IPS-NIHi7 (cell line): ENCODE data around the gene OLFML2A.
"Not testable (repeated sequence)": the region's sequence is repeated elsewhere in the genome, so short reads cannot be mapped to it uniquely, and the experiment has no call there.

Source experiments
- DNase-seq: peaks from one replicate; pipeline ENCODE4 v3.0.0; 2012; ENCODE audit warnings: mixed read lengths; ENCODE audit errors: extremely low spot score

OLFML2A gene

DNA sequence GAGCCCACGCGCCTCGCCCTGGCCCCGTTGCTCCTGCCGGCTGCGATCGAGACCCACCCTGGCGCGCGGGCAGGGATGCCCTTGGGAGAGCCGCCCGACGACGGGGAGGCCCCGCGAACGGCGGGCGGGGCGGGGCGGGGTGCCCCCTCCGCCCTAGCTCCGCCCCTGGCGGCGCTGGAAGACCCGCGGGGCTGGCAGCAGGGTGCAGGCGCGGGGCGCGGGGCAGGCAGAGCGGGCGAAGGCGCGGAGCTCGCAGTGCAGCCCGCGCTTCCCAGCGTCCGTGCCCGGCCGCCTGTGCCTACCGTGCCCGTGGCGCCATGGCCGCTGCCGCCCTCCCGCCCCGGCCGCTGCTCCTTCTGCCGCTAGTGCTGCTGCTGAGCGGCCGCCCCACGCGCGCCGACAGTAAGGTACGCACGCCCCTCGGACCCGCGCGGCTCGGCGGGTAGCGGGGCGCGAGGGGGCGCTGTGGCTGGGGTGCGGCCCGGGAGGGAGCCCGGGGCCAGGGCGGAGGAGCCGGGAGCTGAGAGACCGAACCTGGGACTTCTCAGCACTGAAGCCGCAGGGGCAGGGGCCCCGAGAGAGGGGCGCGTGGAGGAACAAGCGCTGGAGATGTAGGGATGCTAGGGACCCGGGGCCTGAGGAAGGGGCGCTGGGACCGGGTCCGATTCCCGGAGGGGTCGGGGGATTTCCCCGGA is at the start of gene OLFML2A:
TSS of gene OLFML2A (plus strand) at position 180 of the 695 bp plus-strand sequence. CDS start at position 318, 138 bp downstream.
- no peak for DNase-seq

DNA sequence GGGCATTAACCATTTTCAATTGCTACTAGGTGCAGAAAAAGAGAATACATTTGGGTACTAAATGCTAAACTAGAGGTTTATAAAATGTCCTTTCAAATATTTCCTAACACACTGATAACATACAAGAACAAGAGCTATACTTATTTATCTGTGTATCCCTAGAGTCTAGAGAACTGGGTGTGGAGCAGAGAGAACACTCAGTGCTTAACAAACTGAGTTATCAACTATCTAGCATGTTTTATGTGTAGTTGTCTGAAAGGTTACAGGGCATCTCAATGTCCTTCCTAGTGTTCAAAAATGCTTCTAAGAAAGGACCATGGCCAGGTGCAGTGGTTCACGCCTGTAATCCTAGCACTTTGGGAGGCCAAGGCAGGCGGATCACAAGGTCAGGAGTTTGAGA is 46.2 kb upstream of the OLFML2A start:
- no peak for DNase-seq

DNA sequence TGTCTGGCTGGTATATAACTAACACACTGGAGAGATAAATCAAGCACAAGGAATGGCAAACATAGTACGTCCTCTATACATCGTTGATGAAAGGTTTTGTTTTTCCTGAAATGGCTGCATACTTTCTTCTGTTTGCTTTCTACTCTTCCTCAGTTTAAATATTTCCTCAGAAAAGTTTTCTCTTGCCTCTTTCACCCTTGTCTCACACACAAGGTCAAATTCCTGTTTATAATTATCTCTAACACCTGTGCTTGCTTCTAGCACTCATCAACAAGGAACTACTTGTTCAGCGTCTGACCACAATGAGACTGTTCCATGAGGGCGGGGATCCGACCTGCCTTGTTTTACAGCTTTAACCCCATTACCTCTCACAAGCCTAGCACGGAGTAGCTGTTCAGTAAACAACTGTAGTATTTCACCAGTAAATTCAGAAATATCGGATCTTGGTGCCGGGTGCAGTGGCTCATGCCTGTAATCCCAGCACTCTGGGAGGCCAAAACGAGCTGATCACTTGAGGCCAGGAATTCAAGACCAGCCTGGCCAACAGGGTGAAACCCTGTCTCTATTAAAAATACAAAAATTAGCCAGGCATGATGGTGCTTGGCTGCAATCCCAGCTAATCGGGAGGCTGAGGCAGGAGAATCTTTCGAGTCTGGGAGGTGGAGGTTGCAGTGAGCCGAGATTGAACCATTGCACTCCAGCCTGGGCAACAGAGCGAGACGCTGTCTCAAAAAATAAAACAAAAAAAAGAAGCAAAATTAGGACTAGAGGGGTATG is 42.8 kb upstream of the OLFML2A start:
- DNase-seq = no peak

DNA sequence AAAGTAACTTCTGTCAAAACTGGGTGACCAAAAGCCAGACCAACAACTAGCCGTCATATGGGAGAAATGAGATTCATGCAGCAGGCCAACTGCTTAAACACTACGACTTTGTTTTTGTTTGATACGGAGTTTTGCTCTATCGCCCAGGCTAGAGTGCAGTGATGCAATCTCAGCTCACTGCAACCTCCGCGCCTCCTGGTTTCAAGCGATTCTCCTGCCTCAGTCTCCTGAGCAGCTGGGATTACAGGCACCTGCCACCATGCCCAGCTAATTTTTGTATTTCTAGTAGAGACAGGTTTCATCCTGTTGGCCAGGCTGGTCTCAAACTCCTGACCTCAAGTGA is 42.2 kb upstream of the OLFML2A start:
- not testable (repeated sequence) for DNase-seq

DNA sequence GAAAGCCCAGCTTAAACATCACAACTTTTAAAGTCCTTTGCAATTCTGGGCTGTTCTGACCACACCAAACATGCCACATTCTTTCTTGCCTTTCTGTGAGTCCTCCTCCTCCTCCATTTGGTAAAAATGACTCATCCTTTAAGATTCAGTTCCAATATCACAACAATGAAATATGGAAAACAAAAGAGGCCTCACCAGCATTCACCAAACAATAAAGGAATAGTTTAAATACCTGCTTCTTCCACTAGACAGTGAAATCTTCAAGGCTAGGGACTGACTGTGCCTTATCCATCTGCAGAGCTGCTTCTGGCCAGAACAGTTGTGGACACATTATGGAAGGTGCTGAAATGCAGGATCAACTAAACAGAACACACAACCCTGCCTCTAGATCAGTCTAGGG is 41.8 kb upstream of the OLFML2A start:
- no peak for DNase-seq

DNA sequence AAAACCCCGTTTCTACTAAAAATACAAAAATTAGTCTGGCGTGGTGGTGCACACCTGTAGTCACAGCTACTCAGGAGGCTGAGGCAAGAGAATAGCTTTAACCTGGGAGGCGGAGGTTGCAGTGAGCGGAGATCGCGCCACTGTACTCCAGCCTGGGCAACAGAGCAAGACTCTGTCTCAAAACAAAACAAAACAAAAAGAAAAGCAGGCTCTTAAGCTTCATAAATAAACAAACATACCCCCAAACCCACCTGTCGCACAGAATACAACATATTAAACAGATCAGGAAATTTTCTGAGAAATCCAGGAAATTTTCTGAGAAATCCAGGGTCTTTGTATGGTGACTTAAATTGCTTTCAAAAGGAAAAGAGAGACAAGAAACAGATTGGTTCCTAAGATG is 38.9 kb upstream of the OLFML2A start:
- DNase-seq = not testable (repeated sequence)

DNA sequence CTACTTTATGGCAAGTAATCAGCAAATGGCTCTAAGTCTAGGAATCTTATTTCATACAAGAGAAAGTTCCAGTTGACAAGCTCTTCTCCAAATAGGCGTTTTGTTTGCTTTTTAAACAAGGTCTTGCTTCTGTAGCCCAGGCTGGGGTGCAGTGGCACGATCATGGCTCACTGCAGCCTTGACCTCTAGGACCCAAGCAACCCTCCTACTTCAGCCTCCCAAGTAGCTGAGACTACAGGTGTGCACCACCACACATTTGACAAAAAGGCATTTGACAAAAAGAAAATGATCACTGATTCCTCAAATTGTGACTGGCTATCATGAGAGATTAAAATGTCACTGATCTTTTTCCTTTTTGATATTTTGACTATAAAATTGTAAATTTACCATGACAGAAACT is 37.6 kb upstream of the OLFML2A start:
- no peak for DNase-seq

DNA sequence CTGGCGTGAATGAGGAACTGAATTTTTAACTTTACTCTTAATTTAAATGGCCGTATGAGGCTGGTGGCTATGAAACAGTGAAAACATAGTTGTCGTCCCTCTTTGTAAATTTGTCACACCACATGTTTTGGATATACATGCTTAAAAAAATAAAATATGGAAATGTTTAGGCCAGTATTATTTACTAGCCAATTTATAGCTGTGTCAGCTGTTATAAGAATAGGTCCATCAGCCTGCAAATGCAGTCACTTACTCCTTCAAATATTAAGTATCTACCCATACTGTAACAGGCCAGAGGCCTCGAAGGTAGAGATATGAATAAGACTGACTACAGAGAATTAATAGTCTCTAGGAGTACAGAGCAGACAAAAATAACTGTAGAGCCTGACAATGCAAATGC is 35.8 kb upstream of the OLFML2A start:
- DNase-seq = no peak

DNA sequence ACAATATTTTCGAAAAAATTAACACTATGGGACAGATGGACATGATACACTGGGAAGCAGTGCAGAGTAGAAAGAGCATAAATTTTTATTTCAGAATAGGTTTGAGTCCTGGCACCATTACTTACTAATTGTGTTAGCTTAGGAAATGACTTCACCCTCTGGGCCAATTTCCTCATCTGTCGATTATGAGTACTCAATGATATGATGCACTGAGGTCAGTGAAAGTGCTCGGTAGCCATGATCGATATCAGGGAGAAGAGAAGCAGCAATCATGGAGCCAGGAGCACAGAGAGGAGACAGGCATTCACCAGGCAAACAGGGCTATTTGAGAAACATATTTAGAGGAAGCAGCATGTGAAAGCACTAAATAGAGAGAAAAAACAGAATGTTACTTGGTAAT is 35.3 kb upstream of the OLFML2A start:
- DNase-seq = no peak

DNA sequence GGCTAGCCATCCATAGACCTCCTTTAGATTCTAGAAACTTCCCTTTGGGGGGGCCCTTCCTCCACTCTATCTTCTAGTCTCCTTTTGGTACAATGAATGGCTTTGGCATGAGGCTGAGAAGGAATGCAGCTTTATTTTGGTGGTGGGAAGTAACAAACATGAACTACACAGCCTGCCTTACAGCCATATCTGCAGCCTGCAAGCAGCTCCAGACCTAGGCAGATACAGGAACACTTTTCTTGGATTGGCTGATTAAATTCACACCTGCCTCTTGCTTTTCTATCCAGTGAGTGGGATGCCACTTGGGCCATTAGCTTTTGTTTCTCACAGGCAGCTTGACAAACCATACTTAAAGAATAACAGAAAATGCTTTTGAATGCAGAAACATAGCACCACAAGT is 34.0 kb upstream of the OLFML2A start:
- DNase-seq = no peak

DNA sequence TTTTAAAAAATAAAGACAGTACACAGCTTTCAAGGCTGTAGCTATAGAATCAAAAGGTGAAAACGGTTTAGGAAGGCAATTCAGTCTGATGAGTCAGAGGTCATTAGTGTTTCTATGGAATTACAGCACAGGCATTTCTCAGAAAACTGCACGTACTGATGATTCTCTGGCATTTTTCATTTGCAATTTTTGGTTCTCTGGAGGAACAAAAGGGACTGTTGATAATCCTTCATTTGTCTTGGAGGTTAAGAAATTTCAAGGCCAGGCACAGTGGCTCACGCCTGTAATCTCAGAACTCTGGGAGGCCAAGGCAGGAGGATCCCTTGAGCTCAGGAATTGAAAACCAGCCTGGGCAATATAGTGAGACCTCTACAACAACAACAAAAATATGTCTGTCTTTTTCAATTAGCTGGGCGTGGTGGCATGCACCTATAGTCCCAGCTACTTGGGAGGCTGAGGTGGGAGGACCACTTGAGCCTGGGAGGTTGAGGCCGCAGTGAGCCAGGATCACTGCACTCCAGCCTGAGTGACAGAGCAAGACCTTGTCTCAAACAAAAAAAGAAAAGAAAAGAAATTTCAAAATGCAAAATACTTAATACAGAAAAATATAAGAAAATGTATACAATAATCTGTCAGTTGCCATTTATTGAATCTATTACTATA is 33.1 kb upstream of the OLFML2A start:
- no peak for DNase-seq

DNA sequence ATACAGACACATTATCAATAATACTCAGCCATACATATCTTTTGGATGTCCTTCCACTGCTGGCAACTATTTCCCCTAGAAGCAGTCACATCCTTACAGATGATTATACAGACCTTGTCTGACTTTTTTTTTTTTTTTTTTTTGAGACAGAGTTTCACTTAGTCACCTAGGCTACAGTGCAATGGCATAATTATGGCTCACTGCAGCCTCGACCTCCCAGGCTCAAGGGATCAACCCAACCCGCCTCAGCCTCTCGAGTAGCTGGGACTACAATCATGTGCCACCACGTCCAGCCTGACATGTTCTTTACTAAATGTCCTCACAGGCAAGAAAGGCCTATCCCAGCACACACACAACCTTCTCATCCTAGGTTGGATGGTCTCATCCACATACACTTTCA is 29.9 kb upstream of the OLFML2A start:
- DNase-seq = no peak

DNA sequence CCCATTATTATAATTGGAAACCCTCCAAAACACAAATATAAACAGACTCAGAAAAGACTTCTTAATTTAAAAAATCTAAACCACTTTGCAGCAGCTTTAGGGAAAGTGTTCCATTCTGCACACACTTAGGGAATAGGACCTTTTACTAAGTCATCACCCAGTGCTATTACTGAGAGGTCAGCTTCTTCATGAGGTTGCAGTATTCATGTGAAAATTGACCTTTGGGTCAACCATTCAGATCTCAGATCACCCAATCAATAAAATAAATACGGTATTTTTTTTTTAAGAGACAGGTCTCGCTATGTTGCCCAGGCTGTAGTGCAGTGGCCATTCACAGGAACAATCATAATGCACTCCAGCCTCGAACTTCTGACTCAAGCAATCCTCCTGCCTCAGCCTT is 27.6 kb upstream of the OLFML2A start:
- no peak for DNase-seq

DNA sequence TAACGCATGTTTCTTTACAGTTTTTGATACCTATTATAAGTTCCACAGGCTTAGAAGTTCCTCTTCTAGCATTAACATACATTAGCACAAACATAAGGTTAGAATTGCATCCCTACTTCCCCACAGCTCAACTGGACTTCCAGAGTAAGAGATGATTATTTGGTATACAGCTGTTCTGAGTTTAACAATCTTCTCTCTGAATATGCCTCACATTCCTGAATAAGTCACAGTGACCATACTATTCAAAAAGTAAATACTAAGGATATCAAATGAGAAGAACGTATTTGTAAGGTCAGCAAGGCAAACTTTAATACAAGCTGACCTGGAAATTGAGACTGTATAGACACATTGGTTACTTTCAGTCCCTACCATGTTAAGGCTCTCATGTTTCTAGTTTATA is 27.2 kb upstream of the OLFML2A start:
- no peak for DNase-seq

DNA sequence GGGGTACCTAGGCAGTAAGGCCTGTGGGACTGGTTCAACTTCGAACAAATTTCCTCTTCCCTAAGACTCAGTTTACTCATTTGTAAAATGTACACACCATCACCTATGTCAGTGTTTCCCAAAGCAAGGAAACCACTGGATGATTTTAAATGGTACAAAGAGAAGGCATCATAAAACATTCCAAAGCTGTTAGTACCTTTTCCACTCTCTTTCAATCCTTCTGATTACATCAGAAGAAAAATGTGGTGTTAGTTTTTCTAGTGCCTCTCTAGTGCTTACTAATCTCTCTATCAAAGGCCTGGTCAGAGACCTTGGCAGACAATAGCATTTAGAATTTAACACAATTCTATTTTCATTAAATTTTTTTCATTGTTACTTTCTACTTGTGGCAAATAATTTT is 24.0 kb upstream of the OLFML2A start:
- DNase-seq = no peak

DNA sequence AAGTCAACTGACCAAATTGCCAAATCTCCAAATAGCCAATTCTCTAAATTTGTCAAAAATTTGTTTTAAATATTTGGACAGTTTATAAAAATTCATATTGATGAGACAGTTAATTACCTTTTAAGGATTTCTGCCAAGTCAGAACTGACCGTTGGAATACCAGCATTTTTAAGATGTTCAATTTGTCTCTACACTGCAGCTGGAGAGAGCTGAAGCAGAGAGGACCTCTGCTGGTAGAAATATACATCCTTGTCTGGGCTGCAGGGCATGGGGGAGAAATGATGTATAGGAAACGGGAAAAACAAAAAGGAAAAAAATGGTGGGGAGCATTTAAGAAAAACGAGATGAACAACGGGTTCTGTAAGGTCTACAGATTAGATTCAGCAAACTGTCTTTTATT is 22.6 kb upstream of the OLFML2A start:
- peak; percentile 28 for DNase-seq

DNA sequence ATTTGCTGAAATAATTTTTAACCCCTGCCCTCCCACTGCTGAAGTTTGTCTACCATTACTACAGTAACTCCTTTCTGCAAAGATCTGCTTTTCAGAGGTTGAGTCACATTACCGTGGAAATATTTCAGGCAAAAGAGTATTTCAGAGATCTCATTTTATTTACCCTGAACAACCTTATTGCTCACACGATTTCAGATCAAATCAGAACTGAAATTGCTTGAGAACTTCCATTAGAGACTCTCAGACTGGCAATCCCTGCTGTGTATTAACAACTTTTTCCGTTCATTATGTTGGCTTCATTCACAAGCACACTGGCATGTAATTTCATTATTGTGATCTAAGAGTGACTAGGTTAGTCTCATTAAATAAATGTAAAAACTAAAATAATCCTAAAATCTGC is 21.9 kb upstream of the OLFML2A start:
- no peak for DNase-seq

DNA sequence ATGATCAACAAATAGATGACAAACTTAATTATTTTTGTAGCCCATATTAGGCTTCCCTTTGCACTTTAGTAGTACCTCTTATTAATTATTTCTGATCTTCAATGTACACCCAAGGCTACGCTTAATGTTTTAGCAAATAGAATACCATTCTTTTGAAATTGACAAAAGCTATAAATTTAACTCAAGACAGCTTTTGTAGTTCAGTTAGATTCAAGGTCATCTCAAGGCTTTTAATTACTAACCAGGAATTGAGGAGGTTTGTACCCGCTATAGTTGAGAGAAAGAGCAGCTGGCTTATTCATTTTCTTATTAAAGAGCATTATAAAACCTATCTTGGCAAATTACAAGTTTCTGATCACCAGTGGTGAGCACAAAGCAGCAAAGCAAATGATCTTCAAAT is 20.9 kb upstream of the OLFML2A start:
- DNase-seq = no peak

DNA sequence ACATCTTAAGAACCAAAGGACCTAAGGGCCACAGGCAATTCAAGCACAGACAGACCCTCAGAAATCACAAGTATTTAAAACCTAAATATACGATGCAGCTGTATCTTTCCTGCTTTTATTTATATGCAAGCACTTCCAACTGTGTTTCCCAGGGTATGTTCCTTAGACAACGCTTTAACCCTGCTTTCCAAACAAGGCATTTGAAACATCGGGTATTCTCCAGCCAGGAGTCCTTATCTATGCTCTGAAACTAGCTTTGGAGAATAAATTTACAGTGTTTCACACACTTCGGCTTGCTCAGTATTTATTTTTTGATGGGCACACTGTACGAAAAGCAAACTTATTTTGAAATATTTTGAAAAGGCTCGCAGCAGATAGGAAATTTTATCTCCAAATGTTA is 19.3 kb upstream of the OLFML2A start:
- no peak for DNase-seq

DNA sequence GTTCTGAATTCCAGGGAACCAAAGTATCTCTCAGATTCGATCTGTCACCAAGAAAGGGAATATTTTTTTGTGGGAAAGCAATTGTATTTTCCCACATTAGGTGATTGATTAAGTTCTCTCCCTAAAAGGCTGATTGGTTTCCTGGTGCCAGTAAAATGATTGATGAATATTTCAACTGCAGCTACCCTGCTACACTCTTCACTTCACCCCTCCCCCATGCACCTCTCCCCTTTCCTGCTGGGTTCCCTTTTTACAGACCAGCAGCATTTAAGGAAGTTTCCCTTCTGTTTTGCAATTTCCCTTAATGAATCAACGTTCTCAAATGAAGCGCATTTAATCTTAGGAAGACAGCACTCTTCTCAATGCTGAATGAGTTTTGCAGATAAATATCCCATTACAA is 18.9 kb upstream of the OLFML2A start:
- peak; percentile 29 for DNase-seq

DNA sequence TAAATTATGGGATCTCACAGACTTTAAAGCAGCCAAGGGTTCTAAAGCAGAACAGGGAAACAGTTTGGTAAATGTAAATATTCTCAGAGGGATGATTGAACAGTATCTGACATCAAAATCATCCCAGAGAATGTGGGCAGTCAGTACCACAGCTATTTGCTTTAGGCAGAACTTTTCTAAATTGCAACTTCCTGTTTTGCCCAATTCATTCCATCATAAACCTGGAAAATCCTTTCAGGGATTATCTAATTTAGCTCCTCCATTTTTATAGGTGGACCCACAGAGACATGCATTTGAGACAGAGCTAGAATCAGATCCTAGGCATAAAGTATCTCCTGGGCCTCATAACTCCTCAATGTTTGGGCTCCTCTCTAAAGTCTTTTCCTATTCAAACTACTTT is 18.2 kb upstream of the OLFML2A start:
- DNase-seq = no peak

DNA sequence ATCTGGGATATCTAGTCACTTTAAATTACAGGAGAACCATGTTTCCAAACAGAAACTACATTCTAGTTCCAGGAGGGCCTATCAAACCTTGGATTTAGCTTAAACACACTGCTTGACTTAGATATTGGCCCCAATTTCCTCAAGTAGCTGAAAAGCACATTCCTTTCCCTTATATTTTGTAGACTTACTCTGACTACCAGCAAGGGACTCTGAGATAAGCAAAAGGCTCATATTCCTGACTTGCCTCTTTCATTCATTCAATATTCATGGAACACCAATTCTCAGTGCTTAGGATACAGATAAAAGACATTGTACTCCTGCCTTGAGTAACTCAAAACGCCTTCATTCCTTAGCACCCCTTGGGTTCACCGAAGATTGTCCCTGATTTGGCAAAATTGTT is 17.6 kb upstream of the OLFML2A start:
- DNase-seq = no peak

DNA sequence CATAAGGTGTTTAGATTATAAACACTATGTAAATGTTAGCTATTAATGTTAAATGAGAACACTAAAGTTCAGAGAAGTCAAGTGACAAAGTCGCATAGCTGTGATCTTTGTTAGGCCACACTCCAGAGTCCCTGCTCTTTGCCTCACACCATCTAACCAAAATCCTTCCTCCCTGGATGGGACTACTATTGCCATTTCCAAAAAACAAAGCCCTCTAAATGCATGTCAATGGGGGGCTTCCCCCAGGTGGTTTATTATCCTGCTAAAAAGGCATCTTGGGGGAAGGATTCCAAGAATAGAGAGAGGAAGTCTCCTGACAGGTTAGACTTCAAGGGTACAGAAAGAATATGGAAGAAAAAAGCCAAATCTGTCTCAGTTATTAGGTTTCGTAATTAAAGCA is 16.2 kb upstream of the OLFML2A start:
- peak; percentile 54 for DNase-seq
